Activated CD8-positive, alpha-beta memory T cell treated with anti-CD3 and anti-CD28 coated beads, Interleukin-2, amount 50 U/mL, for 4 hours (primary cell): ENCODE measurements around the gene ANKLE1.
"Not testable (repeated sequence)": the region's sequence is repeated elsewhere in the genome, so short reads cannot be mapped to it uniquely, and the experiment has no call there.

Experiments
- DNase-seq: peaks from one replicate; pipeline ENCODE4 v3.0.0-alpha.2; 2020

ANKLE1 gene

DNA sequence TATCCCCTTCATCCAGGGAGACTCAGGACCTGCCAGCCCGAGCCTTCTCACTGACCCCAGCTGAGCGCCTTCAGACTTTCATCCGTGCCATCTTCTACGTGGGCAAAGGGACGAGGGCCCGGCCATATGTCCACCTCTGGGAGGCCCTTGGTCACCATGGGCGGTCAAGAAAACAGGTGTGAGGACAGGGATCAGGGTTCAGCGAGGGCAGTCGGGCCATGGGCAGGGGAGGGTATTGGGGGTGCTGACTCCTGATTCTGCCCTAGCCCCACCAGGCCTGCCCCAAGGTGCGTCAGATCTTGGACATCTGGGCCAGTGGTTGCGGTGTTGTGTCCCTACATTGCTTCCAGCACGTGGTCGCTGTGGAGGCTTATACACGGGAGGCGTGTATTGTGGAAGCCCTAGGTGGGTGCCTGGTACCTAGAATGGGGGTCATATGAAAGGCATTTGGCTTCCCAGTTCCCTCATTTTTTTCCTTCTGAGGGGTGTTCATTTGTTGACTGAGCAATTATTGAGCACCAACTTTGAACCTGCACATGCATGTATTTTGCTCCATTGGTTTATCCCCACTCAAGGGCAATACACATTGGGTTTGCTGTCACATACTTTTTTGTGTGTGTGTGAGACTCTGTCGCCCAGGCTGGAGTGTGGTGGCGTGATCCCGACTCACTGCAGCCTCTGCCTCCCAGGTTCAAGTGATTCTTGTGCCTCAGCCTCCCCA lies 3.9 kb downstream of the ANKLE1 start:
- no peak for DNase-seq

DNA sequence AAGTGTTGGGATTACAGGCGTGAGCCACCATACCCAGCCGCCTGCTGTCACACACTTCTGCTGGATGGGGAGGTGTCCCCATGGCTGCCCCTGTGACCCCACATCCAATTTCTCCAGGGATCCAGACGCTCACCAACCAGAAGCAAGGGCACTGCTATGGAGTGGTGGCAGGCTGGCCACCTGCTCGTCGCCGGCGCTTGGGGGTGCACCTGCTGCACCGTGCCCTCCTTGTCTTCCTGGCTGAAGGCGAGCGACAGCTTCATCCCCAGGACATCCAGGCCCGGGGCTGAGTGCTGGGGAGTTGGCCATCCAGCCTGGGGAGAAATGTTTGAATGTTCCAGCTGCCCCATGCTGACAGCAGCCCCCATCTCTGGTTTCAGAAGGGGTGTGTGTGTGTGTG lies 4.6 kb downstream of the ANKLE1 start:
- no peak for DNase-seq

- DNase-seq: no peak
Measured at GRCh38 chr19:17286752-17287151, 5.1 kb downstream of the ANKLE1 start.

GRCh38 chr19:17289489-17289888 lies 7.8 kb downstream of the ANKLE1 start:
- peak; percentile 31 for DNase-seq

DNA sequence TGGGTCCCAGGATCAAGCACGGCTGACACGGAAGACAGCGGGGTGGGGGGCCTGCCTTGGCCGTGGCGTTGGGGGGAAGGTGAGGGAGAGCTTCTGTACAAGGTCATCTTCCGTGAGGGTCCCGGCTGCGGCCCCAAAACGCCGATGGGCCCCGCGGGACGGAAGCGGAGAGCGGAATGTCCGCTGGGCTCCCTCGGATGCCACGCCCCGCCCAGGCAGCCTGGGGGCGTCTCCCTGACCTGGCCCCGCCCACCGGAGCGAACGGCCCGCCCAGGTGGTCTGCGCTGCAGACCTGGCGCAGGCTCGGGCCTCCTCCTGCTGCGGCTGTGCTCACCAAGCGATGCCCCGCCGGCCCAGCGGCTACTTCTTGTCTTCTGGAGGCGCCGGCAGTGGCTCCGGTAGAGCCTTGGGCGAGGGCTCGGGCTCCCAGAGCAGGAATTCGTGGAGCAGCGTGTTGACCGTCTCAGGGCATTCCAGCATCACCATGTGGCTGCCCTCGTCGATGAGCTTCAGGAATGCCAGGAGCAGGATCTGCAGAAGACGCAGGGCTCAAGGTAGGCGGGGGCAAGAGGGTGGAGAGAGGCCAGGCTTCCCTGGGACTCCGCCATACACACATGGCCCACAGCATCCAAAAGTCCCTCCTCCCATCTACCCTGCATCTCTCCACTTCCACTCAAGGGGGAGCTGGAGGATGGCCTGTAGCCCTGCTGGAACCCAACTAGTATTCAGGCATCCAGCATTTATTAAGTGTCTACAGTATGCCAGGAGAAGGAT lies 10.8 kb downstream of the ANKLE1 start:
- DNase-seq: peak; percentile 84

- DNase-seq: no peak
Measured at GRCh38 chr19:17293605-17294004, 11.9 kb downstream of the ANKLE1 start.

DNA sequence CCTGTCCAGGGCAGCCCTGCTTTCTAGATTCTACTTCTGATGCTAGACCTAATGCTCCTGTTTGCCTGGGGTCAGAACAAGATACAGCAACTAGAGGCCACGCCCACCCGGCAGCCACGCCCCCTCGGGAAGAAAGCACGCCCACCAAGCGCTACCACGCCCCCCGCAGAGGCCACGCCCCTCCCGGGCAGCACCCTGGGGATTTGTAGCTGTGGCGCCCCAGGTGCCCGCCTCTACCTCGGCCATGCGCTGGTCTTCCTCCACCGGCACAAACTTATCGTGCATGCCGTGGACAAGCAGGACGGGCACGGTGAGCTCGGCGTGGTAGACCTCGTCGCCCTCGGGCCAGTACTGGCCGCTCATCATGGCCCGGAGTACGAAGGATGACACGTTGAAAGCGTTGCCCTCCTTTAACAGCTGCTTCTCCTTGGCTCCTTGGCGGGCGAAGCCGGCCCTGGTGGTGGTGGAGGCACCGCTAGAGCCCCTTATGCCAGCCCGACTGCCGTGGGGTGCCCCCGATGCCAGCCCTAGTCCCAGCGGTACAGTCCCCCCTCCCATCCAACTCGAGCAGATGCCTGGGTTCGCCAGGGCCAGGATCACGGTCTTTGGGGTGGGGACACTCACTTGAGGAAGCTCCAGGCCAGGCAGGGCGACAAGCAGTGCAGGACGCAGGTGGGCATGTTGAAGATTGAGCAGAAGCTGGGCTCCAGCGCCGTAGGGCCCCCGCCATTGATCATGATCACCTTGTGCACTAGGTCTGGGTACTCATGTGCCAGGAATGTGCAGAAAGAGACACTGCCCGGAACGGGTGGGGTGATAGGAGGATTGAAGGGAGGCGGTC lies 12.6 kb downstream of the ANKLE1 start:
- peak; percentile 43 for DNase-seq

DNA sequence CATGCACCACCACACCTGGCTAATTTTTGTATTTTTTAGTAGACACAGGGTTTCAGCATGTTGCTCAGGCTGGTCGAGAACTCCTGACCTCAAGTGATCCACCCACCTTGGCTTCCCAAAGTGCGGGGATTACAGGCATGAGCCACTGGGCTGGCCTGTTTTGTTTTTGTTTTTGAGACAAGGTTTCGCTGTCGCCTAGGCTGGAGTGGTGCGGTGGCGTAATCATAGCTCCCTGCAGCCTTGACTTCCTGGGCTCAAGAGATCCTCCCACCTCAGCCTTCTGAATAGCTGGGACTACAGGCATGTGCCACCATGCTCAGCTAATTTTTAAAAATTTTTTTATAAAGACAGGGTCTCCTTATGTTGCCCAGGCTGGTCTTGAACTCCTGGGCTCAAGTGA lies 13.8 kb downstream of the ANKLE1 start:
- not testable (repeated sequence) for DNase-seq

- no peak for DNase-seq
Measured at GRCh38 chr19:17296273-17296672, 14.6 kb downstream of the ANKLE1 start.

DNA sequence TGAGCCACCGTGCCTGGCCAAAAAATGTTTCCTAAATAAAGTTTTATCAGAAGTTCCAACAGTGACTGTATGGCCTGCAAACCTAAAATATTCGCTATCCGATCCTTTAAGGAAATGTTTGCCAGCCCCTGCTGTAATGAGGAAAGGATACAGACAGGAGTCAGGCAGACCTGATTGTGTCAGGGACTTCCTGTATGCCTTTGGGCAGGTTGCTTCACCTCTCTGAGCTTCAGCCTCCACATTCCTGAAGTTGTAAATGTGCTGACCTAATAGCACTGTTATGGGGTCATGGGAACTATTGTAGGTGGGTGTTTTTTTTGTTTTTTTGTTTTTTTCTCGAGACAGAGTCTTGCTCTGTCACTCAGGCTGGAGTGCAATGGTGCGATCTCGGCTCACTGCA lies 15.3 kb downstream of the ANKLE1 start:
- no peak for DNase-seq

GRCh38 chr19:17300992-17301619 lies 19.4 kb downstream of the ANKLE1 start:
- DNase-seq: no peak

- DNase-seq: peak; percentile 38
Measured at GRCh38 chr19:17302391-17303166, 20.9 kb downstream of the ANKLE1 start.

DNA sequence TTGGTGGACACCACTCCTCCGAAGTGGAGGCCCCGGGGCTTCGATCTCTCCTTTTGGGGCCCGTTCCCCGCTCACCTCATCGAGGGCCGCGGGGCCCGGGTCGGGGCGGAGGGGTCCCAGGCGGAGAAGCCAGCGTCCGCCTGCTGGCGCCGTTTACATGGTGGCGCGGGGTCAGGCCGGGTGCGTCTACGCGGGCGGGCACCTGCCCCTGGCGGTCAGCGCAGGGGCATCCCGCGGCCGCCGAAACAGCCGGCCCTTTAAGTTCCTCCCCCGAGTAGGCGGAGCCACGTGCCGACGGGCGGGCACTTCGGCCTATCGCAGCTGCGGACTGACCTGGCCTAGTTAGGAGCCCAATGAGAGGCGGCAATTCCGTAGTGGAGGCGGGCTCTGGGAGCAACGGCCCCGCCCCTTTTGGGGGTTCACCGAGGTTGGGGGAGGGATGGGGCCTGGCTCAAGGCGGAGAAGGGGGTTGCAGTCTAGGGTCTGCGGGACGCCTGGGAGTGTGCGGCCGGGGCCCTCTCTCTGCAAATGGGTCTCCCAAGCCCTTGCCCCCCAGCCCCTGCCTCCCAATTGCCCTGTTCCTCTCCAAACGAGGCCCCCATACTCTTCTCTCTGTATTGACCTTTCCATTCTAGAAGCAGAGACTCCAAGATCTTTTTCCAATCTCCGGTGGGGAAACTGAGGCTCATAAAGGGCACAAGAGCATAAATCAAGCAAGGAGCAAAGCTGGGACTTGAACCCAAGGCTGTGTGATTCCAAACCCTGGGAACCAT lies 21.7 kb downstream of the ANKLE1 start, which contains the start of gene ABHD8:
Gene ABHD8 (minus strand): TSS at position 259 of the 773 bp plus-strand sequence. CDS start 1,809 bp downstream, outside the sequence.
- peak; percentile 93 for DNase-seq

GRCh38 chr19:17303940-17304267 lies 22.2 kb downstream of the ANKLE1 start:
- DNase-seq: no peak

DNA sequence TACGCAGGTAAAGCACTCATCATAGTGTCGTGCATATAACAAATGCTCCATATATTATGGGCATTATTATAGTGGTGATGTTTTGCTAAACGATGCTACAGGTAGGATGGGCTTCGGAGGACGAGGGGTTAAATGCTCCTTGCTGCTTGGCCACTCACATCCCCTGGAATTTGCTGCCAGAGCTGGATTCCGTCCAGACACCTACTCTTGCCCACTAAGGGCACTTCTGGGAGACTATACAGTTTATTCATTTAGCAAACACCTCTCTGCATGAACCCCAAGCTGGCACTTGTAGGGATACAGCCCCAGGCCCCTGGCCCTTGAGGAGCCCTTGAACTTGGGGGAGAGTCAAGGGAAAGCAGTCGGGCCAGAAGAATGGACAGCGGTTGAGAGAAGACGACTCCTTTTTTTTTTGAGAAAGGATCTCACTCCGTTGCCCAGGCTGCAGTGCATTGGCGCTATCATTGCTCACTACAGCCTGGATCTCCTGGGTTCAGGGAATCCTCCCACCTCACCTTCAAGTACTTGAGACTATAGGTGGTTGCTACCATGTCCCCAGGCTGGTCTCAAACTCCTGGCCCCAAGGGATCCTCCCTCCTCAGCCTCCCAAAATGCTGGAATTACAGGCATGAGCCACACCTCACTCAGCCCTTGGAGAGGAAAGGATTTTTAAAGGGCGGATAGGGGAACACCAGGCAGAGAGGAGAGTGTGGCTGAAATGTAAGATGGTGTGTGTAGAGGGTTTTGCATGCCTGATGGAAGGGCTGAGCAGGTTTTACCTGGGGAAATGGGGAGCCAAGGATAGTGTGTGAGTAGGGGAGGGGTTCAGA lies 22.9 kb downstream of the ANKLE1 start:
- DNase-seq: no peak

DNA sequence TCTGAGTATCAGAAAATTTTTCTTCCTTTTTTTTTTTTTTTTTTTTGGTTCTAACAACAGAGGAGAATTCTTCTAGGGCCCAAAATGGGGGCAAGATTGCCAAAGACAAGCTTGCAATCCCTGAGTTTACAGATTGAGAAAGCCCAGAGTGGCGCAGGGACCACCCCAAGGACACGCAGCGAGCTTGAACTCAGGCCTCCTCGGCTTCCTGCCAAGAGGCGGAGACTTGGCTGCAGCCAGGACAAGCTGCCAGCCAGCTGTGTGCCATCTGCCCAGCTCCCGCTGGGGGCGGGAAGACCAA lies 23.5 kb downstream of the ANKLE1 start:
- DNase-seq: no peak

DNA sequence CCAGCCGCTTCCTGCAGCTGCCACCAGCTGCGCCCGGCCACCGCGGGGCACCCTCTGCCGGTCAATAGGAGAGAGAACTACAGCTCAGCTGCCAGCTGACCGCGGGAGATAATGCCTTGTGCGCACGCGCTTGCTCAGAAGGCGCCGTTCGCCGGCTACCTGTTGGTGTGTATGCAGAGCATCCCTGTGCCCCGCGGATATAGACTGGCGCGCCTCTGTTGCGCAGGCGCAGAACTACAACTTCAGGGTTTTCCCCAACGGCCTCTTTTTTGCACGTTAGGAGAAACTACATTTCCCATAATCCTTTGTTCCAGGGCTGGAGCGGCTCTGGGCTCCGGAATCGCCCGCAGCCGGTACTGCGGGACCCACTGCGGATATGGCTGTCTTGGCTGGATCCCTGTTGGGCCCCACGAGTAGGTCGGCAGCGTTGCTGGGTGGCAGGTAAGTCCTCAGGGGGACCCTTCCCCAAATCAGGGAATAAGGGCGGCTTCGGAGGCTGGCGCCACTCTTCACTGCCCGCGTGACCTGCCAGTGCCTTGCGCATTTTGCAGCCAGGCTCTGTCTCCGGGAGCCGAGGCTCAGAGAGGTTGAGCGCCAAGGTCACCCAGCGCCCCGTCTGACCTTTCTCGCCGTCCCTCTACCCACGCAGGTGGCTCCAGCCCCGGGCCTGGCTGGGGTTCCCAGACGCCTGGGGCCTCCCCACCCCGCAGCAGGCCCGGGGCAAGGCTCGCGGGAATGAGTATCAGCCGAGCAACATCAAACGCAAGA lies 24.0 kb downstream of the ANKLE1 start, which contains the start of gene MRPL34:
Gene MRPL34 (plus strand): TSS at position 356 of the 768 bp plus-strand sequence. CDS start 21 bp downstream, at position 377.
- DNase-seq: peak; percentile 89

- no peak for DNase-seq
Measured at GRCh38 chr19:17306285-17306714, 24.6 kb downstream of the ANKLE1 start.

DNA sequence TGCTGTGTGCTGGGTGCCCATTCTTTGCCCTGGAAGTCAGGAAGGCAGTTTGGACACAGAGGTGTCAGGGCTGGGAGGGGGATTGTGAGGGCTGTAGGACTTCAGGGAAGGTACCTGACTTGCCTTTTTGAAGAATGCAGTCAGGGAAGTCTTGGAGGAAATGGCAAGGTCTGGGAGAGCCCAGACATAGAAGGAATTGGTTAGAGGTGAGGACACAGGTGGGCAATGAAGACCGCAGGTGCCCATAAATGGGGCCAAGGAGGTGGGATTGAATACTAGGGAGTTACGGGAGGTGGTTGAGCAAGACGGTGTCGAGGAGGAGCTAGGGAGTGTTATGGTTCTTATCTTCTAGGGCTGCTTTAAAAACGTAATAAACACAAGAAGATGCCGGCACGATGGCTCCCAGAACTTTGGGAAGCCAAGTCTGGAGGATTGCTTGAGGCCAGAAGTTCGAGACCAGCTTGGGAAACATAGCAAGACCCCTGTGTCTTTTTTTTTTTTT lies 26.2 kb downstream of the ANKLE1 start:
- DNase-seq: no peak
